ENCODE data around the gene HMGXB3. TPM values are rescaled to one million over a fixed set of nuclear protein-coding genes. Genes with fewer than 3 reads are reported as not detected.

HMGXB3 gene
- total RNA-seq, result 37.6 and 43.0 TPM in 2 replicates

GRCh38 chr5:150000256-150000989 is at the start of gene HMGXB3, which contains the start of gene TIGD6:
TSS of gene HMGXB3 (plus strand) at chr5:150000739. CDS start at chr5:150004853, 4,114 bp downstream.
TSS of gene TIGD6 (minus strand) at chr5:150000654. CDS start at chr5:149996348, 4,306 bp downstream.

DNA sequence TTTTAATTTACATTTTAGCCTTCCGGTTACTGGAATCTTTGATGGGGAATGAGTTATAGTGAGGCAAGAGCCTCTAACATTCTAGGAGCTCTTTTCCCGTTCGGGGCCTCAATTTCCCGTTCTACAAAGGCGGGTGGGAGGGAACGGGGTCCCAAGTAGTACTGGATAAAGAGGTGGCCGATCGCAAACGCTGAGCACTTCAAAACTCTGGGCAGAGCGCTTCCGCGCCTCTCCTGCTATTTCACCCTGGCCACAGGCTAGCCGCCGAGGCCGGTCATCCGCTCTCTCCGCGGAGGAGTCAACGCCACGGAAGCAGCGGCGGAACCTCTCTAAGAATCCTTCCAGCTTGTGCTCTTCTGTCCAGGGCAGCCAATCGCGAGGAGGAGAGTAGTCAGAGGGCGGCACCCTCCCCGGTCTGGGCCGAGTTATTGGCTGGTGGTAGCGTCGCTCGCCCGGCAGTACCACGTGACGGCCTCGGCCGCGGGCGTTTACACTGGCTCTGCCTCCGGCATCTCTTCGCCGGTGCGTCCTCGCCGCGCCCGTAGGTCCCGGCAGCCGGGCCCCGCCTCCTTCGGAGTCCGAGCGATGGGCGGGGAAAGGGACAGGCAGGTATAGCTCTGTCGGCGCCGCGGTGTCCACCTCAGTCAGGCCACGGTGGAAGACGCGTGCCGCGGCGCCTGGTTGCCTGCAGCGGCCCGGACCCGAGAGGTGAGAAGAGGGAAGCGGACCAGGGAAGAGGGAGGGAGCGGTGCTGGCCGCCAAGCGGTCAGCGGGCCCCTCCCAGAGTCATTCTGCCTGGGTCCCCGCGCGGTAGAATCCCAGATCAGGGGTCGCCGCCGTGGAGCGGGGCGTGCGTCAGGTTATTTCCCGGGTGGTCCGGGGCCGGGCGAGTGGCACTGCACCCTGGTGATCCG is 40.0 kb upstream of the HMGXB3 start, which contains the start of gene SLC26A2:
SLC26A2 (plus strand) TSS at position 487 of the 914 bp plus-strand sequence. CDS start 16,895 bp downstream, outside the sequence.

GRCh38 chr5:150085950-150086715 is 85.6 kb downstream of the HMGXB3 start, which contains the start of gene CSF1R:
TSS of gene CSF1R (minus strand) at chr5:150086554. CDS start at chr5:150086427, 127 bp downstream.

Other genes with a start within 250 kb of the HMGXB3 start
- gene PDE6A, start 55.9 kb upstream of the HMGXB3 start, total RNA-seq, result under 0.01 TPM in 1 of 2 replicates, not detected in the other
- 6.0 and 6.5 TPM in 2 replicates for gene SLC26A2, start 40.0 kb upstream of the HMGXB3 start, total RNA-seq
- 2.3 and 4.2 TPM in 2 replicates for gene TIGD6, start 85 bp upstream of the HMGXB3 start, total RNA-seq
- under 0.01 TPM in 1 of 2 replicates, not detected in the other for gene CSF1R, start 85.8 kb downstream of the HMGXB3 start, total RNA-seq
- gene PDGFRB, start 155.1 kb downstream of the HMGXB3 start, total RNA-seq, result 0.23 and 3.3 TPM in 2 replicates
- not detected in 2 replicates for gene CDX1, start 166.0 kb downstream of the HMGXB3 start, total RNA-seq
- not detected in 2 replicates for gene SLC6A7, start 189.3 kb downstream of the HMGXB3 start, total RNA-seq